G401 (cell line): ENCODE data around the gene PPM1L. TPM values are rescaled to one million over a fixed set of nuclear protein-coding genes. Genes with fewer than 3 reads are reported as not detected.

ENCODE experiments used
- DNase-seq: peaks from one replicate; pipeline ENCODE4 v3.0.0-alpha.2; 2015; ENCODE audit warnings: low spot score
- in situ Hi-C: cut with HindIII; loops from 2 replicates; pipeline ENCODE4 v1.10.0; 2016; ENCODE audit warnings: low sequenced_read_pairs, mixed read lengths
- total RNA-seq: library from RNA; depleted of rRNA; stranded (reverse); fragments of >200 nt; shearing (Covaris generic); gene quantifications from 2 replicates; pipeline ENCODE4 v1.2.3, GENCODE V29; 2014

The PPM1L gene
- total RNA-seq, 1 experiment from 2014 or later: under 0.01 TPM

GRCh38 chr3:160830796-160831195, 74.8 kb downstream of the PPM1L start:
- no peak for DNase-seq
- in situ Hi-C loops: no loop called here

GRCh38 chr3:160831401-160831800, 75.4 kb downstream of the PPM1L start:
- no peak for DNase-seq
- in situ Hi-C loops: no loop called here

GRCh38 chr3:160837394-160837980, 81.5 kb downstream of the PPM1L start:
- in situ Hi-C loops: no loop called here
- no peak for DNase-seq

- DNase-seq: no peak
- in situ Hi-C loops: no loop called here
These were observed 84.6 kb downstream of the PPM1L start for GRCh38 chr3:160840590-160840989.

GRCh38 chr3:160841455-160841854, 85.4 kb downstream of the PPM1L start:
- DNase-seq: no peak
- in situ Hi-C loops: no loop called here

- DNase-seq: peak; percentile 92
- in situ Hi-C loops: no loop called here
These were observed 86.3 kb downstream of the PPM1L start for GRCh38 chr3:160842021-160843005.

GRCh38 chr3:160851629-160852210, 95.7 kb downstream of the PPM1L start:
- DNase-seq: no peak
- in situ Hi-C loops: no loop called here

GRCh38 chr3:160852856-160853255, 96.8 kb downstream of the PPM1L start:
- DNase-seq: no peak
- in situ Hi-C loops: no loop called here

- DNase-seq: no peak
- in situ Hi-C loops: no loop called here
These were observed 100.4 kb downstream of the PPM1L start for GRCh38 chr3:160856450-160856849.

GRCh38 chr3:160857476-160858119, 101.6 kb downstream of the PPM1L start:
- DNase-seq: no peak
- in situ Hi-C loops: no loop called here

GRCh38 chr3:160860346-160860745, 104.3 kb downstream of the PPM1L start:
- DNase-seq: peak; percentile 69
- in situ Hi-C loops: no loop called here

GRCh38 chr3:160869825-160870224, 113.8 kb downstream of the PPM1L start:
- in situ Hi-C loops: no loop called here
- peak; percentile 50 for DNase-seq

- in situ Hi-C loops: no loop called here
- no peak for DNase-seq
These were observed 114.3 kb downstream of the PPM1L start for GRCh38 chr3:160870327-160870726.

- DNase-seq: no peak
- in situ Hi-C loops: no loop called here
These were observed 118.7 kb downstream of the PPM1L start for GRCh38 chr3:160874736-160875135.

GRCh38 chr3:160876643-160877042, 120.6 kb downstream of the PPM1L start:
- no peak for DNase-seq
- in situ Hi-C loops: no loop called here

- no peak for DNase-seq
- in situ Hi-C loops: no loop called here
These were observed 123.8 kb downstream of the PPM1L start for GRCh38 chr3:160879859-160880258.

GRCh38 chr3:160883373-160883772, 127.3 kb downstream of the PPM1L start:
- DNase-seq: no peak
- in situ Hi-C loops: no loop called here

- DNase-seq: no peak
These were observed 129.8 kb downstream of the PPM1L start for GRCh38 chr3:160885791-160886286.

GRCh38 chr3:160886421-160886820, 130.4 kb downstream of the PPM1L start:
- DNase-seq: no peak
- in situ Hi-C loops: no loop called here

More at GRCh38 chr3:160885791-160886286, 129.8 kb downstream of the PPM1L start:
- in situ Hi-C loops: no loop called here
